Activated naive CD8-positive, alpha-beta T cell treated with anti-CD3 and anti-CD28 coated beads, Interleukin-2, amount 10 ng/mL, durations not matched to agents 7 days and 5 days (primary cell): ENCODE data around the gene MTHFD1L. TPM values are rescaled to one million over a fixed set of nuclear protein-coding genes. Genes with fewer than 3 reads are reported as not detected.

Experiments
- ATAC-seq: fragments of 150-1000 bp; cut with Tn5 transposase; one replicate; pipeline ENCODE4 v1.10.0; 2021; ENCODE audit warnings: low read depth, moderate library complexity
- POLR2A ChIA-PET: fragments of 350-600 bp; sonication (Branson Sonifier 250); formaldehyde crosslinking; loops from one replicate; lab custom pipeline; 2021; ENCODE audit warnings: antibody characterized with exemption; lab: Charles Lee
- DNase-seq: peaks from one replicate; pipeline ENCODE4 v3.0.0; 2021
- H3K27ac Mint-ChIP-seq: one replicate; pipeline ENCODE4 v1.8.0; 2022; ENCODE audit warnings: mild to moderate bottlenecking, mixed read lengths
- H3K27me3 Mint-ChIP-seq: one replicate; pipeline ENCODE4 v1.8.0; 2022; ENCODE audit warnings: mild to moderate bottlenecking, moderate library complexity, mixed read lengths
- H3K36me3 Mint-ChIP-seq: one replicate; pipeline ENCODE4 v1.8.0; 2021; ENCODE audit warnings: mild to moderate bottlenecking, mixed read lengths
- H3K4me1 Mint-ChIP-seq: one replicate; pipeline ENCODE4 v1.8.0; 2021; ENCODE audit warnings: mixed read lengths
- H3K4me3 Mint-ChIP-seq: one replicate; pipeline ENCODE4 v1.8.0; 2022; ENCODE audit warnings: mild to moderate bottlenecking, moderate library complexity, mixed read lengths
- H3K9me3 Mint-ChIP-seq: one replicate; pipeline ENCODE4 v1.8.0; 2021; ENCODE audit warnings: mixed read lengths
- total RNA-seq, 2 experiments: library from RNA; stranded (reverse); gene quantifications; one replicate each; pipeline ENCODE4 v1.2.3, GENCODE V29; 2021

Gene MTHFD1L
- total RNA-seq, 2 experiments from 2014 or later: 33.9 to 35.2 TPM

DNA sequence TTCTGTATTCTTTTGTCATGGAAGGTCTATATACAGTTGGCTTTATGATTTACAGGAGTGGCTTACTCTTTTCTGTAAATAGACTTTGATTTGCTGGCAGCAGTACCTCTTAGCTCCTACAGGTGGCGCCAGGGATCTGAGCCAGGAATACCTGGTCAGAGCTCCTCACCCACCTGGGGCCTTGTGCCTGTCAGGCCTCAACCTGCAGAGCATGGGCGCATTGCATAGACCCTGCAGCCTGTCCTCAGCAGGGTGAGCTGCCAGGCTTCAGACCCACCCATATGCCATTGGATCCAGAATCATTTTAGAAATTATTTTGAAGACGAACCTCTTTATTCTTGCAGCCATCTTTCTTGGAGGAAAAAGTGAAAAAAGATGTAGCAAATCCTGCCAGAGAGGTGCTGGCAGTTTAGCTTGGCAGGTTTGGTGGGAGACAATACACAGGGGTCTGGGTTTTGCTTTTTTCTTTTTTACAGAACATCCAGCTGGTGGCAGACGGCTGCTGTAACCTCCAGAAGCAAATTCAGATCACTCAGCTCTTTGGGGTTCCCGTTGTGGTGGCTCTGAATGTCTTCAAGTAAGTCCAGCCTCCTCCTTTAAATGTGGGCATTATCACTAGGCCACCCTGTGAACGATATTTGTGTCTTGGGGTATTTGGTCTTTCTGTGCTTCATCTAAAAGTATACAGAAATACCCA, 149.1 kb downstream of the MTHFD1L start:
- Mint-ChIP-seq H3K4me1 (no peaks in the 10 kb centered on the region), H3K27me3 (no peaks in the 10 kb centered on the region), H3K4me3 (no peak overlapping the region), H3K27ac (no peak overlapping the region), H3K9me3 (no peaks in the 10 kb centered on the region), H3K36me3 (peaks cover 5% of the 10 kb centered on the region)
- ATAC-seq (peak; percentile 54), DNase-seq (peak; percentile 54)
- POLR2A ChIA-PET: interaction anchor here (0.8 kb wide), 2 partner anchors 310 to 375 kb away, joined by 3 read pairs; no protein-coding TSS in a partner anchor

- no peaks in the 10 kb centered on the region for H3K9me3 Mint-ChIP-seq
- POLR2A ChIA-PET: interaction anchor here (0.8 kb wide), 1 partner anchor 309 kb away, joined by 3 read pairs; no protein-coding TSS in a partner anchor
- ATAC-seq: no peak
- H3K4me3 Mint-ChIP-seq: no peak overlapping the region
- H3K27ac Mint-ChIP-seq: no peak overlapping the region
- H3K36me3 Mint-ChIP-seq: peaks cover 5% of the 10 kb centered on the region
- H3K4me1 Mint-ChIP-seq: no peaks in the 10 kb centered on the region
- H3K27me3 Mint-ChIP-seq: no peaks in the 10 kb centered on the region
- DNase-seq: no peak
Measured at GRCh38 chr6:151015101-151015700, 149.7 kb downstream of the MTHFD1L start.

DNA sequence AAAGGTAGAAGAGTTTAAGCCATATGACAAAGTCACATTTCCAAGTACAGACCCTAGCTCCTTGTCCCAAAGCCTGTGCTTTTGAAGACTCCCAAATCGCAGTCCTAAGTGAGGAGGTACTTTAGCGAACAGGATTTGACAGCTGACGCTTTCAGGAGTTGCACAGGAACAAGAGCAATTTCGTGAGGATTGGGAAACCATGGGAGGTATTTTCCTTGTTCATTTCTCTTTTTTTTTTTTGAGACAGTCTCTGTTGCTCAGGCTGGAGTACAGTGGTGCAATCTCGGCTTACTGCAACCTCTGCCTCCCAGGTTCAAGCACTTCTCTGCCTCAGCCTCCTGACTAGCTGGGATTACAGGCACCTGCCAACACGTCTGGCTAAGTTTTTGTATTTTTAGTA, 150.6 kb downstream of the MTHFD1L start:
- Mint-ChIP-seq H3K4me3 (no peak overlapping the region), H3K36me3 (peaks cover 5% of the 10 kb centered on the region), H3K9me3 (no peaks in the 10 kb centered on the region), H3K4me1 (no peaks in the 10 kb centered on the region), H3K27me3 (no peaks in the 10 kb centered on the region), H3K27ac (no peak overlapping the region)
- ATAC-seq (no peak), DNase-seq (no peak)
- POLR2A ChIA-PET: no interaction called here

- Mint-ChIP-seq H3K4me1 (no peaks in the 10 kb centered on the region), H3K36me3 (peaks cover 5% of the 10 kb centered on the region), H3K9me3 (no peaks in the 10 kb centered on the region), H3K27ac (no peak overlapping the region), H3K27me3 (no peaks in the 10 kb centered on the region), H3K4me3 (no peak overlapping the region)
- POLR2A ChIA-PET: no interaction called here
- DNase-seq (no peak), ATAC-seq (no peak)
Measured at GRCh38 chr6:151018046-151018445, 152.5 kb downstream of the MTHFD1L start.

- ATAC-seq (no peak), DNase-seq (no peak)
- POLR2A ChIA-PET: no interaction called here
- Mint-ChIP-seq H3K36me3 (peaks cover 10% of the 10 kb centered on the region), H3K4me3 (no peak overlapping the region), H3K27me3 (no peaks in the 10 kb centered on the region), H3K9me3 (no peaks in the 10 kb centered on the region), H3K27ac (no peak overlapping the region), H3K4me1 (no peaks in the 10 kb centered on the region)
Measured at GRCh38 chr6:151018911-151019782, 153.6 kb downstream of the MTHFD1L start.

- no peak overlapping the region for H3K4me3 Mint-ChIP-seq
- H3K27ac Mint-ChIP-seq: no peak overlapping the region
- no peaks in the 10 kb centered on the region for H3K4me1 Mint-ChIP-seq
- H3K36me3 Mint-ChIP-seq: peaks cover 12% of the 10 kb centered on the region
- H3K9me3 Mint-ChIP-seq: no peaks in the 10 kb centered on the region
- DNase-seq: no peak
- POLR2A ChIA-PET: no interaction called here
- ATAC-seq: no peak
- no peaks in the 10 kb centered on the region for H3K27me3 Mint-ChIP-seq
Measured at GRCh38 chr6:151021896-151022295, 156.4 kb downstream of the MTHFD1L start.

DNA sequence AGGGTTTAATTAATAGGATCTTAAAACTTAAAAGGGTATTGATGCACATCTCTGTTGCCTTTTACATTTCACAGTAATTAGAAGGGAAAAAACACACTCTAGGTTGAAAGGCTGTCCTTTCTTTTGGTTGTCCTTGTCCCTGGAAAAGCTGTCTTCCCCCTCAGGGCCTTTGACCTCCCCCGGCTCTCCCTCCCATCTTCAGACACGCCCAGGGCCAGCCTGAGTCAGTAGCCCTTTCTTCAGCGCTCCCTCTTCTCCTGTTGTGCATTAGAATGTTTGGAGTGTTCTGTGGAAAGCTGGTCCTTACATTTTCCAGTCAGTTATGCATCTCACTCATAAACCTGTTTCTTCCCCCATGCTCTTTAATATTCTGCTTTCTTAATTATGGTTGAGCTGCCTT, 157.0 kb downstream of the MTHFD1L start:
- ATAC-seq (no peak), DNase-seq (no peak)
- POLR2A ChIA-PET: no interaction called here
- Mint-ChIP-seq H3K36me3 (peaks cover 17% of the 10 kb centered on the region), H3K4me3 (no peak overlapping the region), H3K9me3 (no peaks in the 10 kb centered on the region), H3K27me3 (no peaks in the 10 kb centered on the region), H3K4me1 (no peaks in the 10 kb centered on the region), H3K27ac (no peak overlapping the region)

DNA sequence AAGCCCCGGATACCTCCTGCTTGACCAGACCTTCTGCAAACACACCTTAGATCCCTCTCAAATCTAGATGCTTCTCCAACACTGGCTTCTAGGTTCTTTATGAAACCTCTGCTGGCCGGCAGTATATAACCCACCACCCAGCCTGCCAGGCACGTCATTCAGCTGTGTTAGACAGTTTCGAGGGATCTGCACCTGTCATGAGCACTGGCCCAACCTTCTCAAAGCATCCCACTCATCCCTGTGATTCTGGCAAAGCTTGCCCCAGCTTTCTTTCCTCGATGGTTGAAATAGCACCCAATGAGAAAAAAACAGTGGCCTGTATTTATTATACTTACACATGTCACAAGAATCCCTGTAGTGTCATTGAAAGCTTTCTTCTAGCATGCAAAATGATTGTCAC, 157.8 kb downstream of the MTHFD1L start:
- no peak for DNase-seq
- no peaks in the 10 kb centered on the region for H3K27me3 Mint-ChIP-seq
- peaks cover 26% of the 10 kb centered on the region for H3K36me3 Mint-ChIP-seq
- peaks cover 2% of the 10 kb centered on the region for H3K9me3 Mint-ChIP-seq
- POLR2A ChIA-PET: no interaction called here
- no peak overlapping the region for H3K27ac Mint-ChIP-seq
- ATAC-seq: no peak
- peaks cover 1% of the 10 kb centered on the region for H3K4me1 Mint-ChIP-seq
- no peak overlapping the region for H3K4me3 Mint-ChIP-seq

DNA sequence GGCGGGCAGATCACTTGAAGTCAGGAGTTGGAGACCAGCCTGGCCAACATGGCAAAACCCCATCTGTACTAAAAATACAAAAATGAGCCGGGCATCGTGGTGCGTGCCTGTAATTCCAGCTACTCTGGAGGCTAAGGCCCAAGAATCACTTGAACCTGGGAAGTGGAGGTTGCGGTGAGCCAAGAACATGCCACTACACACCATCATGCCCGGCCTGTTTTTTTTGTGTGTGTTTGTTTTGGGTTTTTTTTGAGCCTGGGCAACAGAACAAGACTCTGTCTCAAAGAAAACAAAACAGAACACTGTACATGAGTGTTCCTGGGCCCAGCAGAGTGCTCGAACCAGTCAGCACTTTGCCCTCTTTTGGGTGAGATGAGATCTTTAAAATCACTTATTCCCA, 159.1 kb downstream of the MTHFD1L start:
- peaks cover 3% of the 10 kb centered on the region for H3K9me3 Mint-ChIP-seq
- ATAC-seq (no peak), DNase-seq (no peak)
- H3K36me3 Mint-ChIP-seq: peaks cover 29% of the 10 kb centered on the region
- no peaks in the 10 kb centered on the region for H3K27me3 Mint-ChIP-seq
- no peak overlapping the region for H3K4me3 Mint-ChIP-seq
- peaks cover 3% of the 10 kb centered on the region for H3K4me1 Mint-ChIP-seq
- H3K27ac Mint-ChIP-seq: no peak overlapping the region
- POLR2A ChIA-PET: no interaction called here

DNA sequence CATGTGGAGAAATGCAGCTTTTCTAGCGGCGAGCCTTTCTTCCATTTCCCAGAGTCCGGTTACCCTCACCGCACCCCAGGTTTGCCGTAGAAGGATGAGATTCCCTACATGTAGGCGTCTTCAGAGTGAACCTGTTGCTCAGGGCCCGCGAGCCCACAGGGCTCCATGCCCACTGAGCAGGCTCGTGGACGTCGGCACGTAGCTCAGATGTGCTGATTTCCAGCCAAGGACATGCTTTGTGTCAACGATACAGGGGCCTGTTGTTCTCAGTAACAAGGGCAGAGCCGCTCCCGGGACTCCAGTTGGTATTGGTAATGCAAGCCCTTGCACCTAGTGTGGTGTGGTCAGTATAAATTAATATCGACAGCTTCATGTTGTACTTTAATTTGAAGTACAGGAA, 159.6 kb downstream of the MTHFD1L start:
- Mint-ChIP-seq H3K36me3 (peaks cover 32% of the 10 kb centered on the region), H3K4me1 (peaks cover 3% of the 10 kb centered on the region), H3K27ac (no peak overlapping the region), H3K9me3 (peaks cover 3% of the 10 kb centered on the region), H3K4me3 (no peak overlapping the region), H3K27me3 (no peaks in the 10 kb centered on the region)
- ATAC-seq: no peak
- no peak for DNase-seq
- POLR2A ChIA-PET: no interaction called here

DNA sequence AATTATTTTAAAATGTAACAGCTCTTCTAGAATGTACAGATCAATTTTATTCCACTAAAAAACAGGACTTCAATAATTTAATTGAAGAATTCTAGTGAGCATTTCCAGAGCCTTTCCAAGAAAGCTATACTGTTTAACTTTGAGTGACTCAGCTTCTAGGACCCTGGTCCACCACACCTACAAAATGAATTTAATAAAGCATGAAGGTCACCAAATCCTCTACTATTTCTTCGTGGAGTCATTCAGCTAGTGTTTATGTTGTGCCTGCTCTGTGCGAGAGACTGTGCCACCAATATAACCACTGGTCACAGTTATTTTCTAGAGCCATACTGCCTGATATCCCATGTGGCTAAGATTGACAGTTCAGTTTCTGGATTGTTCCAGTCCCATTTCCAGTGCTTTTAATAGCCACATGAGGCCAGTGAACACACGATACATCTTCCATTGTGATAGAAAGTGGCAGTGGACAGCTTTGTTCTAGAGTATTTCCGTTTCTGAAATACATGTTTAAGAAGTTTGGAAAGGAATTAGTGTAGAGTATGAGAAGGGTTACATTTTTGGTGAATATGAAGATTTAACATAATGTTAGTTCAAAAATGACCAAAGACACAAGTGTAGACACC, 160.7 kb downstream of the MTHFD1L start:
- ATAC-seq (no peak), DNase-seq (no peak)
- H3K27me3 Mint-ChIP-seq: no peaks in the 10 kb centered on the region
- H3K4me1 Mint-ChIP-seq: peaks cover 3% of the 10 kb centered on the region
- peaks cover 33% of the 10 kb centered on the region for H3K36me3 Mint-ChIP-seq
- POLR2A ChIA-PET: interaction anchor here (0.7 kb wide), 1 partner anchor 133 kb away, joined by 6 read pairs; no protein-coding TSS in a partner anchor
- H3K9me3 Mint-ChIP-seq: peaks cover 3% of the 10 kb centered on the region
- H3K4me3 Mint-ChIP-seq: no peak overlapping the region
- no peak overlapping the region for H3K27ac Mint-ChIP-seq

DNA sequence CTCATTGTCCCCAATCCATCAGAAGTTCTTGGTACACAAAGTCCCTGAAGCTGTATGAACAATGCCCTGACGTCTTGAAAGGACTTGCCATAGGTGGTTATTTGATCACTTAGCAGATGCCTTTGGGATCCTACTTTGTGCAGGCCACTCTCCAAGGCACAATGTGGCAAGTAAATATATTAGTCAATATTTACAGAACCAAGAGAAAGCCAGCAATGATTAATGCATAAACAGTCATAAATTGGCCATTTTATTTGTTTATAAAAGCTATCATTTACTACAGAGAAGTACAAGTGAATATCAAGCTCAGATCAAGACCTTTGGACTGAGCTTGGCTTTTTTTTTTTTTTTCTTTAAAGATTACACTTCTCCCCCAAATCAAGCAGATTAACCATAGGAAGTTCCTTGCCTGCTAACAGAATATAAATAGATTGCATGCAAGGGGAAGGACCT, 161.8 kb downstream of the MTHFD1L start:
- ATAC-seq: no peak
- peaks cover 3% of the 10 kb centered on the region for H3K4me1 Mint-ChIP-seq
- POLR2A ChIA-PET: no interaction called here
- no peaks in the 10 kb centered on the region for H3K27me3 Mint-ChIP-seq
- H3K4me3 Mint-ChIP-seq: no peak overlapping the region
- DNase-seq: no peak
- peaks cover 34% of the 10 kb centered on the region for H3K36me3 Mint-ChIP-seq
- peaks cover 3% of the 10 kb centered on the region for H3K9me3 Mint-ChIP-seq
- H3K27ac Mint-ChIP-seq: no peak overlapping the region
